Stimulated activated CD8-positive, alpha-beta memory T cell treated with anti-CD3 and anti-CD28 coated beads, Interleukin-7, amount 100 ng/mL, for 24 hours (primary cell): ENCODE measurements around the gene MLYCD.

Experiments
- DNase-seq: peaks from one replicate; pipeline ENCODE4 v3.0.0-alpha.2; 2020; ENCODE audit warnings: low read depth

Gene MLYCD

GRCh38 chr16:83926726-83927397 is 27.9 kb downstream of the MLYCD start:
- peak; percentile 43 for DNase-seq

GRCh38 chr16:83928341-83929055 is 29.6 kb downstream of the MLYCD start:
- no peak for DNase-seq

DNA sequence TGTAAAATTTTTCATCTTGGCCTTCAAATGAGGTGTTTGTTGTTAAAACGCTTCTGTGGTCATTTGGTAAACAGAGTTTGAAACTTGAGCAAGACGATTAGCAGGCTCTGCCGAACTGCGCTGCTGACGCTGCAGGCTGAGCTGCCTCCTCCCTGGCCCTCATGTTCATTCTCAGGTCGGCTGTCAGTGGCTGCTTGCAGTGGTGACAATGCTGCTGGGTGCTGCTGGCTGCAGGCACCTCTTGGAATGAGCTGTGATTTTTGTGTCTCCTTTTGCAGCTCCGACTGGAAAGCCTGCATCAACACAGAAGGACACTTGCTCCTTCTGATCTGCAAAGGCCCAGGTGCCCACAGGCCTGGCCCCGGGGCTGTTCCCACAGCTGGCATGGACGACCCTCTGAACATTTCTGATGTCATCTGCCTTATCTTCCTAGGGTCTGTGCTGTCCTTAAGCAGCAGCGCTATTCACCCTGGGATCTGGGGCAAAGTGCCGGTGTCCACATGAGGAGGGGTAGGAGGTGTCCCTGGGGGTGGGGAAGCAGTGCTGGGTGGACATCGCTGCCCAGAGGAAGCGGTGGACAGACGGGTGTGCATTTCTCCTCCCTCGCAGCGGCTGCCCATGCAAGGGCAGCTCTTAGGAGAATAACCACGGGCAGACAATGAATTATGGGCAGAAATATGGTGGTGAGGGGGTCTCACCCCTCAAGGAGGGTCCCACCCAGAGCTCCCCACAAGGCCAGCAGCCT is 31.1 kb downstream of the MLYCD start:
- DNase-seq = no peak

DNA sequence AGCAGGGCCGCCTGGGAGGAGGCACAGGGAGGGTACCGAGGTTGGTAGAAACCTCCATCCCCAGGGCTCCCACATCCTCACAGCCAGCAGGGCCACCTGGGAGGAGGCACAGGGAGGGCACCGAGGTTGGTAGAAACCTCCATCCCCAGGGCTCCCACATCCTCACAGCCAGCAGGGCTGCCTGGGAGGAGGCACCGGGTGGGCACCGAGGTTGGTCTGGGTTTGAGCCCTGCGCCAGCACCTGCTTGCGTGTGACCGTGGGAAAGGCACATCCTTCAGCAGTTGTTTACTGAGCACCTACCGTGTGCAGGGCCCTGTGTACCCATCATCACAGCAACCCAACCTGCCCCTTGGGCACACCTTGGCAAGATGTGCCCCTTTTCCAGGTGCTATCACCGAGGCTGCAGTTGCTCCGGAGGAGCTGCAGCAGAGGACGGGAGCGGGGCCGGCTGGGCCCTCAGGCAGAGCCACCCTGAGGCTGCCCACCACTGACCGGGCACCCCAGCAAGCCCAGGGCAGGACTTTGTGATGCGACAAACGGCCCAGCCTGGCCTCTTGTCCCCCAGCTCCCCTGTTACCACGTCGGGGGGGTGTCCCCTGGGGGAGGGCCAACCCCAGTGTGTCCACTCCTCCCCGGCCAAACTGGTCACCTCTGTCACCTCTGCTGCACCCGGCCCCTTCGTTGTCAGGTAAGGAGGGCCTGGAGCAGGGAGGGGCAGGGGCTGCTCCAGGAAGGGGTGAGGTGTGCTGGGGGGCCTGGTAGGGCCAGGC is 32.0 kb downstream of the MLYCD start:
- no peak for DNase-seq

DNA sequence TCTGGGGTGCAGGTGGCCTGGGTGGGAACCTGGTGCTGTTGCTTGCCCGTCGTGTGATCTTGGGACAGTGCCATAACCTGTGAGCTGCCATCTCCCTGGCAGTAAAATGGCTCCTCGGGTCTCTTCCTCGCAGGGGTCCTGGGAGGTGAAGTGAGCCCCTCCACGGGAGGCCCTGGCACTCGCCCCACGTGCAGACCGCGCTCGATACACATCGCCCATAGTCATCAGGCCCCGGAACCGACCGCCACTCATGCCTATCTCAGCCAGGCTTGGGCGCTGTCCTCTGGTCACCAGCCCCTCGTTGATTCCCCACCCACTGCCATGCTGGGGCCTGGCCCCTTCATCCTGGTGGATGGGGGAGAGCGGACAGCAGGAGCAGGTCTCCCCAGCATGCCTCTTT is 32.6 kb downstream of the MLYCD start:
- no peak for DNase-seq

DNA sequence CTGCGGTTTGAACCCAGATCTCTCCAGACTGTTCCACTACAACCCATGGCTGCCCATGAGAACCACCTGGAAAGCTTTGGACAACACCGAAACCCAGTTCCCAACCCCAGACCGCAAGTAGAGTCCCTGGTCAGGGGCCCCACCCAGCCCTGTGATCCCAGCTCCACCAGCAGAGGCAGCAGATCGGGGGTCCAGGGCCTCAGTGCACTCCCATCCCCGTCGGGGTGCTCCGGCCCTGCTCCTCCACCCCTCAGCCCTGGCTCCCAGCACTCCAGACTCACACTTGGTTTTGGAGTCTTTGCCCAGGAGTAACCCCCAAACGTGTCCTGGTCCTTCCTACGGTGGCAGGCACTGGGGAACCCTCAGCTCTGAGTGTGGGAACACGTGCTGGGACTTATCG is 33.4 kb downstream of the MLYCD start:
- DNase-seq = no peak

DNA sequence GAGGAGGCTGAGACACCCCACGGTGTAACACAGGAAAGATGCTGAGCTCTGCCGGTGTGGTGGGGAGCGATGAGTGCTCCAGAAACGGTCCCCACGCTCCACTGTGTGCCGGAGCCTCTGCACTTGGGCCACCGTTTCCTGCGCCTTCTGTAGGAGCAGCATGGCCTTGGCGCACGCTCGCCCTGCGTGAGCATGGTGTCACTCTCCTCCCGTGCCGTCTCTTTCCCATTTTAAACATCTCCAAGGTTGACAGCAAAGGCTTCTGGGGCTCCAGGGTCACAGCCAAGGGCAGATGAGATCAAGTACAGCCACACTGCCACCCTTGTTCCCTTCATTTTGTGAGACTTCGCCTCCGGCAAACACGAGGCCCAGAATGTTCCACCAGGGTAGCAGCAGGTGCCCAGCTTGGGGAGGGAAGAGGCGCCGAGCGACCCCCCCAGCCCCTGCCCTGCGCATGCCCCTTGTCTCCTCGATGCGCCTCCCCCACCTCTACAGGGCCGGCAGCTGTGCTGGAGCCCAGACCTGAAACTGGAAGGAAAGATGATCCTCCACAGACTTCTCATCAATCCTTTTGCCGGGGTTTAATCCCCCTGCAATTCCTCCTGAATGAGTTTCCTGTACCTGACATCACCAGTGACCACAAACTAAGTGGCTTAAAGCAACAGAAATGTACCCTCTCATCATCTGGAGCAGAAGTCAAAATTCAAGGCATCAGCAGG is 34.2 kb downstream of the MLYCD start:
- no peak for DNase-seq

DNA sequence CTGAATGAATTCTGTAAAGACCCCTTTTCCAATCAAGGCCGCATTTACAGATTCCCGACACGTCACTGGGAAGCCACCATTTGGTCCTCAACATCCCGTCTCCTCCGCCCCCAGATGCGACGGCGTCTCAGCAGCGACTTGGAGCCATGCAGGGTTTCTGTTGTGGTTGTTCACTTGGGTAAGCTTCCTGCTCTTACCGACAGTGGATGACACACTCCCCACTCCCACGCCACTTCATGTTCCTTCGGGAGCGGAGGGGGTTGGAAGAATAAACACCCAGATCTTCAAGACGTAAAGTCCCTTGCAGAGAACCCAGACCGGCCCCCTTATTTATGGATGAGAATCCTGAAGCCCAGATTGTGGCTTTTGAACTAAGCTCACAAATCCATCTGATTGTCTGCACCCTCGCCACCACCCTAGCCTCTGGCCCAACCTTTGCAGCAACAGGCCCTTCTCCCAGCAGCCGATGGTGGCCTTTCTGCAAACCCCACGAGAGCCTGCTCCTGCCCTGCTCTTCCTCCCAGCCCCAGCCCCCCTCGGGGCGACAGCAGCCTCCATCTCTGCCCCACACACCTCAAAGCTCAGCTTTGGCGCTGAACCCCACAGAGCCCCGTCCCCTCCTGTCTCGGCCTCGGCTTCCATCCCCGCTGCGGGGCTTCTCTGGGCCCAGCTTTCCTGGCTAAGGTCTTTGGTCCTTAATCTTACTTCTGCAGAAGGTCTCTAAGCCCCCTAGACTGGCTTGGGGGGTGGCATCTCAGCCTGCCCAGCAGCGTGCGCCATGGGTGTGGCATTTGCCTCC is 35.2 kb downstream of the MLYCD start:
- DNase-seq = no peak

GRCh38 chr16:83934684-83934977 is 35.7 kb downstream of the MLYCD start:
- DNase-seq = no peak

DNA sequence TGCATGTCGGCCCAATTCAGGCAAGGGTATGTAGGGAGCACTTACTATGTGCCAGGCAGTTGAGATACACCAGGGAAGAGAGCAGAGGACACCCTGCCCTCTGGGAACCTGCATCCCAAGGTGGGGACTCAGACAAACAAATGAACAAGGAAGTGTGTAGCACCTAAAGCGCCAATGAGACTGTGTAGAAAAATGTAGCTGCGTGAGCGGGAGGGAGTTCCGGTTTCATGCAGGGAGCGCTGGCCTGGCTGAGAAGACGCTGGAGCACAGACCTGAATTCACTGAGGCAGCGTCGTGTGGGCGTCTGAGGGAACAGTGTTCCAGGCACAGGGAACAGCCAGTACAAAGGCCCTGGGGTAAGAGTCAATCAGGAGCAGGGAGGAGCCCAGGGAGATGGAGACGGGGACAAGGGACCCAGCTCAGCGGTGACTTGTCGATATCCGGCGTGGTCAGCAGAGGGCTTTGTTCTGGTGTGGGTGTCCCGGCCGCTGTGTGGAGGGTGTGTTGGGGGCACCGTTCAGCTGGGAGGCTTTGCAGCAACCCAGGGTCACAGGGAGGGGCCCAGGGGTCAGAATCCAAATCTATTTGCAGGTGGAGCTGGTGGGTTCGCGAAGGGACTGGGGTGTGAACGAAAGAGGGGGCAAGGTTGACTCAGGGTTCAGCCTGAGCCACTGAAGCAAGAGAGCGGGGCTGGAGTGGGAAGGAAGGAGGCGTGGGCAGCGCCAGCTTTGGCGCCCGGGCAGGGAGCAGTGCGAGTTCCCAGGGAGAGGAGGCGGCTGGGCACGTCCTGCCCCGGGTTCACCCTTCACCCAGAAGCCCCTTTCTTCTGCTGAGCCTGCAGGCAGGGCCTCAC is 36.3 kb downstream of the MLYCD start:
- no peak for DNase-seq

DNA sequence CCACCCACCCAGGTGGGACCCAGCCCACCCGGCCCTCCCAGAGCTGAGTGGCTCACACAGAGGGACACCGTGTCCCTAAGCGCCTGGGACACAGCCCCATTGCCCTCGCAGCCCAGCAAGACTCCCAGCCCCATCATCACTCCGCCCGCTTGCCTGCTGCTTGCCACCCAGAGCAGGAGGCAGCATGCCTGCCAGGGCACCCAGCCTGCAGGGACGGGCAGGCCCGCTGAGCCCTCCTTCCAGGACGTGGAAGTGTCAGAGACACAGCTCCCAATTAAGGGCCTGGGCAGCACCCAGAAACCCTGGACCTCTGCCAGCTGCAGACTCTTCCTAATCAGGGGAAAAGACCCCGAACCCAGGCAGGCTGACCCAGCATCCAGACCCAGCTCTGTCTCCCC is 36.9 kb downstream of the MLYCD start:
- DNase-seq = no peak

- DNase-seq = no peak
These were observed 37.8 kb downstream of the MLYCD start for GRCh38 chr16:83936581-83937165.

GRCh38 chr16:83937267-83937666 is 38.4 kb downstream of the MLYCD start:
- no peak for DNase-seq

DNA sequence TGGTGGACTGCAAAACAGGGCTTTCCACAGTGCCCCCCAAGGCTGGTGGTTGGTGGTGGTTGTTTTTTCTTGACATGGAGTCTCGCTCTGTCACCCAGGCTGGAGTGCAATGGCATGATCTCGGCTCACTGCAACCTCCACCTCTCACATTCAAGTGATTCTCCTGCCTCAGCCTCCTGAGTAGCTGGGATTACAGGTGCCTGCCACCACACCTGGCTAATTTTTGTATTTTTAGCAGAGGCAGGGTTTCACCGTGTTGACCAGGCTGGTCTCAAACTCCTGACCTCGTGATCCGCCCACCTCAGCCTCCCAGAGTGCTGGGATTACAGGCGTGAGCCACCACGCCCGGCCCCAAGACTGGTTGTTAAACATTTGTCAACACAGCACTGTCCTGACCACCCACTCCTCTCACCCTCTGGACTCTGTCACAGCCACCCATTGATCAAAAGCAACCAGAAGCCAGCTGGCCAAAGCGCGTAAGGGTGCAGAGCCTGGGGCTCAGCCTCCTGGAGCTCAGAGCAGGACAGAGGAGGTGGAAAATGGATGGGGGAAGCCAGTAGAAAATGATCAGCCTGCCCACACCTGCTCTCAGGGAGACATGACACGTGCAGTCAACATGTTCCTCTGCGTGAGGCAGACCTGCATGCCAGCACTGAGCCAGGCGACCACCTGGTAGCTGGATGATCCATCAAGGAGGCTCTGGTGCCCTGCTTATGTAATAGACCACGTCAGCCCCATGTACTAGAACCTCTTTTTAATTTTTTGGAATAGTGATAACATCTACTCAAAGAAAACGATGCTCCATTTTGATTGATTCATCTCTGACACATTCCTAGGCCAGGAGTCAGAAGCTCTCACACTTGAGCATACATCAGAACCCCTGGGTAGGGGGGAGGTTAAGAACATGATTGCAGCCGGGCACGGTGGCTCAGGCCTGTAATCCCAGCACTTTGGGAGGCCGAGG is 39.3 kb downstream of the MLYCD start:
- DNase-seq = no peak

DNA sequence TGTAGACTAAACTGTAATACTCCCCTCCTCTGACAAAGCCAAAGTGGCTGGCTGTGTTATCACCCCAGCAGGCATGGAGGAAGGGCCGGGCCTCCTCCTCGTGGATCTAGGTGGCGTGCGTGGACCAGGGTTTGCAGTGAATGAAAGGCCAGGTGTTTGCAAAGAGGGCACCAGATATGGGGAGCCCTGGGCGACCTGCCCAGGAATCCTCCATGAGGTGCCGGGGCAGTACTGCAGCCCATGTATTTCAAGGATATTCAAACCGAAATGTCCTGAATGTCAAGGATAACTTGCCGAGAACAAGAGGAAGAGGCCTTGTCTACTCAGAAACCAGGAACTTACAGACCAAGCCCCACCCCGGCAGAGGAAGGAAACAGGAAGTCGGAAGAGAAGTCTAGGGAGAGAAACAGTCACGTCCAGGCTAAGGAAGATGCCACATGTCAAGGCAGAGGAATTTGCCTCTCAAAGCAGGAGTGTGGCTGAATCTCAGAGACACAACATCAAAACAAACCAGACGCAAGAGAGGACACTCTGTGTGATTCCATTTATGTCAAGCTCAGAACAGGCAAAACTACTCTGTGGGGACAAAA is 40.4 kb downstream of the MLYCD start:
- DNase-seq = no peak

DNA sequence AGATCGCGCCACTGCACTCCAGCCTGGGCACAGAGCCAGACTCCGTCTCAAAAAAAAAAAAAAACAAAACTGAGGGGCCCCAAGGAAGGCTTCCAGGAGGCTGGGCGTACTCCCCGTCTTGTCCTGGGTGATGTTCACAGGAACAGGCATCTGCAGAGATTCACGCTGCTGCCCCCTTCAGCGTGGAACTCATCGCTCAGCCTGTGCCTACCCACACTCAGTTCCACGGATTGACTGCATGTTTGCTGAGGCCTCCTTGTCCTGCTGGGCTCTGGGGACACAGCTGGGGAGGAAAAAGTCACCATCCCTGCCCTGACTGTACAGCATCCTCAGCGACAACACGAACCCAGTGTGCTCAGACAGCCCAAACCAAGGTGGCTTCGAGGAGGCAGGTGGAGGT is 41.2 kb downstream of the MLYCD start:
- no peak for DNase-seq

DNA sequence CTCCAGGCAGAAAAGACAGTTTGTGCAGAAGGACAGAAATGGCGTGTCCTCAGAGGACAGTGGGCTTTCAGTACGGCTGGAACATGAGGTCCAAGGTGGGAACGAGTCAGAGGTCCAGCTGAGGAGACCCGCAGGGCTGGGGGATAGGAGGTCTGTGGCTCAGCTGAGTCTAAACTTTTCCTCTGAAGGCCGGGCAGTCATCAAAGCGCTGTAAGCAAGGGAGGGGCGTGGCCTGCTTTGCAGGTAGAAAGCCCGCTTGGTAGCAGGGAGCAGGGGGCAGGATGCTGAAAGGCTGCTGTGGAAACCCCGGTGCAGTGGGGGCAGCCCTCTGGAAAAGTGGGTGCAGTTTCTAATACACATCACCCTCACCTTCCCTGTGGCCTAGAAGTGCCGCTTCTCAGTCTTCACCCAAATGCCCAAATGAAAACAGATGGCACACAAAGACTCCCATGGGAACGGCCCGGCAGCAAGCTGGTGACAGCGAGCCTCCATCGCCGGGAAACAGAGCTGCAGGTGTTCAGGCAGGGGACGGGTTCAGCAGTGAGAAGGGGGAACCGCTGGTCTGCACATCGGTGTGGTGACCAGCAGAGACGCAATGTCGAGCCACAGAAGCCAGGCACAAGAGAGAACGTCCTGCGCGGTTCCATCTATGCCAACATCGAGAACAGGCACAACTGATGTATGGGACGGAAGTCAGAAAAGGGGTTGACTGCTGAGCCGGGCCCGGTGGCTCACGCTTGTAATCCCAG is 41.9 kb downstream of the MLYCD start:
- no peak for DNase-seq
